GM10266 (cell line): ENCODE results near the gene CCDC146.

Experiments used
- DNase-seq: peaks from one replicate; pipeline ENCODE4 v3.0.0; 2012; ENCODE audit errors: extremely low spot score
- CTCF ChIP-seq: IDR thresholded peaks from 2 replicates; pipeline ENCODE4 v1.5.1; 2012; ENCODE audit warnings: mild to moderate bottlenecking, low read depth; ENCODE audit not compliant: control insufficient read depth, insufficient read depth; ENCODE audit errors: missing control alignments

Gene CCDC146

GRCh38 chr7:77245015-77245755, 122.8 kb downstream of the CCDC146 start:
- TF ChIP-seq CTCF = no peak
- no peak for DNase-seq

- DNase-seq = no peak
- no peak for TF ChIP-seq CTCF
These were observed 123.7 kb downstream of the CCDC146 start for GRCh38 chr7:77246026-77246640.

GRCh38 chr7:77247206-77247850, 124.9 kb downstream of the CCDC146 start:
- TF ChIP-seq CTCF = peak; percentile 69

GRCh38 chr7:77248154-77248553, 125.7 kb downstream of the CCDC146 start:
- TF ChIP-seq CTCF = no peak
- no peak for DNase-seq

More at GRCh38 chr7:77247206-77247850, 124.9 kb downstream of the CCDC146 start:
- DNase-seq = peak; percentile 53

GRCh38 chr7:77252506-77252905, 130.1 kb downstream of the CCDC146 start:
- no peak for DNase-seq
- no peak for TF ChIP-seq CTCF

GRCh38 chr7:77253151-77253550, 130.7 kb downstream of the CCDC146 start:
- no peak for DNase-seq

More at GRCh38 chr7:77253151-77253550, 130.7 kb downstream of the CCDC146 start:
- TF ChIP-seq CTCF = no peak
